Mucosa of descending colon (tissue), 3 donors: ENCODE results near the gene KCNK5. TPM values are rescaled to one million over a fixed set of nuclear protein-coding genes. Genes with fewer than 3 reads are reported as not detected.
A peak's percentile ranks its signal among the peaks of the same experiment; 100 is the strongest.

Source experiments
- ATAC-seq: fragments of 200-7000 bp; cut with Tn5 transposase; one replicate; pipeline ENCODE4 v1.9.1; 2020; ENCODE audit warnings: mild to moderate bottlenecking, moderate library complexity
- DNase-seq, 3 donors: peaks; one replicate each; pipeline ENCODE4 v3.0.0-alpha.2; 2020
- H3K36me3 ChIP-seq: fragments of 200-600 bp; one replicate; pipeline ENCODE4 v1.8.0; 2021; ENCODE audit warnings: low read depth, mild to moderate bottlenecking
- H3K4me1 ChIP-seq: fragments of 200-600 bp; one replicate; pipeline ENCODE4 v1.8.0; 2021; ENCODE audit warnings: low read depth, mild to moderate bottlenecking
- H3K4me3 ChIP-seq: fragments of 200-600 bp; one replicate; pipeline ENCODE4 v1.8.0; 2021; ENCODE audit warnings: mild to moderate bottlenecking
- H3K9me3 ChIP-seq: fragments of 200-600 bp; one replicate; pipeline ENCODE4 v1.8.0; 2021; ENCODE audit warnings: mild to moderate bottlenecking
- intact Hi-C, 2 donors: fragments of 100-400 bp; cut with DNase I in 1 of 2; cut with micrococcal nuclease in 1 of 2; formaldehyde crosslinking; loops; one replicate each; pipeline versions ENCODE4 v1.11.0 to v1.11.1; 2022; cut with DNase I, micrococcal nuclease
- total RNA-seq, 3 donors: library from RNA; stranded (reverse); fragmentation: NEBNext Ultra II Directional in 2 of 3; extraction: Animal tissue kit (Norgen Biotek cat#: 25700) in 2 of 3; gene quantifications; one replicate each; pipeline versions ENCODE4 v1.2.1 to v1.2.4, GENCODE V29; 2021 to 2023
- TF ChIP-seq, protein P1 (sequence below): fragments of 200-600 bp; IDR thresholded peaks from one replicate; pipeline ENCODE4 v1.8.0; 2022; ENCODE audit warnings: antibody characterized with exemption, mild to moderate bottlenecking
- donor health status: DM: no; HTN: no; CAD: no; lungs with moderate emphysema.
- donor health status: DM: no; HTN: no; CAD: no.
- donor health status: DM: no; HTN: yes; CAD: no.

The KCNK5 gene
- total RNA-seq, 3 donors from 2014 or later = 33.6 to 69.8 (median 42.7) TPM

DNA sequence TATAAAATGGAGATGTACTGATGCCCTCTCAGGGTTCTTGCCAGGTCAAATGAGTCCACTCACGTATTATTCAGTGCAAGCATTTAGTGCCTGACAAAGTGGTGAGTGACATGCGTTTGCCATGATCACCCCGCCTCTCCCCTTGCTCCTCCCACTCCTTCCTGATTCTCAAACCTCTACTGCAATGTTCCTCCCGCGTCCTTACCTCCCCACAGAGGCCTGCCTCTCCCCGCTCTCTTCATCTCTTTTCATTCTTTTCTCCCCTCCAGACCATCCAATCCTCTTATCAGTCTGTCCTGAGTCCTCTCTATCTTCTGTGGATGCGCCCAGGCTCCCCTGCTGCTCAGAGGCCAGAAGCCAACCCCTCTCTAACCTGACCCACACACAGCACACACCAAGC, 40.7 kb downstream of the KCNK5 start:
- Histone ChIP-seq H3K36me3 (no peaks in the 10 kb centered on the region), H3K4me3 (no peak overlapping the region), H3K4me1 (peaks cover 42% of the 10 kb centered on the region), H3K9me3 (no peaks in the 10 kb centered on the region)
- ATAC-seq (peak; percentile 48), DNase-seq (peak in 2 of 3 donors; percentile 60 to 76)
- TF ChIP-seq, protein P1, sequence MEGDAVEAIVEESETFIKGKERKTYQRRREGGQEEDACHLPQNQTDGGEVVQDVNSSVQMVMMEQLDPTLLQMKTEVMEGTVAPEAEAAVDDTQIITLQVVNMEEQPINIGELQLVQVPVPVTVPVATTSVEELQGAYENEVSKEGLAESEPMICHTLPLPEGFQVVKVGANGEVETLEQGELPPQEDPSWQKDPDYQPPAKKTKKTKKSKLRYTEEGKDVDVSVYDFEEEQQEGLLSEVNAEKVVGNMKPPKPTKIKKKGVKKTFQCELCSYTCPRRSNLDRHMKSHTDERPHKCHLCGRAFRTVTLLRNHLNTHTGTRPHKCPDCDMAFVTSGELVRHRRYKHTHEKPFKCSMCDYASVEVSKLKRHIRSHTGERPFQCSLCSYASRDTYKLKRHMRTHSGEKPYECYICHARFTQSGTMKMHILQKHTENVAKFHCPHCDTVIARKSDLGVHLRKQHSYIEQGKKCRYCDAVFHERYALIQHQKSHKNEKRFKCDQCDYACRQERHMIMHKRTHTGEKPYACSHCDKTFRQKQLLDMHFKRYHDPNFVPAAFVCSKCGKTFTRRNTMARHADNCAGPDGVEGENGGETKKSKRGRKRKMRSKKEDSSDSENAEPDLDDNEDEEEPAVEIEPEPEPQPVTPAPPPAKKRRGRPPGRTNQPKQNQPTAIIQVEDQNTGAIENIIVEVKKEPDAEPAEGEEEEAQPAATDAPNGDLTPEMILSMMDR = no peak
- intact Hi-C loops = no loop called here

DNA sequence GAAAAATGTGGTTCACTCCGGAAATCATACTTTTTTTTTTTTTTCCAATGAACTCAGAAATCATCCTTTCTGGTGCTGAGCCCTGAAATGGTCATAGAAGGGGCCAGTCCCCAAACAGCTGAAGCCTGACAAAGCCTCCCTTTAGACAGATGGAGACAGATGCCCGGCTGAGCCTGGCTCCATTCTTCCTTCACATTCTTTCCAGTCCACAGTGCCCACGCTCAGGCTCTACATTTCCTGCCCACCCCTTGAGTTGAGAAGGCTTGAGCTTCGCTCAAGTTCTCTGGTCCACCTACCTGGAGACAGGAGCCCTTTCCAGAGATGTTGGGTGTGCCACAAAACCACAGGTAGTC, 41.2 kb downstream of the KCNK5 start:
- DNase-seq = peak in 1 of 3 donors; percentile 32
- no peaks in the 10 kb centered on the region for H3K9me3 ChIP-seq
- H3K4me3 ChIP-seq = no peak overlapping the region
- H3K36me3 ChIP-seq = no peaks in the 10 kb centered on the region
- intact Hi-C loops = no loop called here
- TF ChIP-seq, protein P1 = no peak
- no peak for ATAC-seq
- peaks cover 43% of the 10 kb centered on the region for H3K4me1 ChIP-seq

DNA sequence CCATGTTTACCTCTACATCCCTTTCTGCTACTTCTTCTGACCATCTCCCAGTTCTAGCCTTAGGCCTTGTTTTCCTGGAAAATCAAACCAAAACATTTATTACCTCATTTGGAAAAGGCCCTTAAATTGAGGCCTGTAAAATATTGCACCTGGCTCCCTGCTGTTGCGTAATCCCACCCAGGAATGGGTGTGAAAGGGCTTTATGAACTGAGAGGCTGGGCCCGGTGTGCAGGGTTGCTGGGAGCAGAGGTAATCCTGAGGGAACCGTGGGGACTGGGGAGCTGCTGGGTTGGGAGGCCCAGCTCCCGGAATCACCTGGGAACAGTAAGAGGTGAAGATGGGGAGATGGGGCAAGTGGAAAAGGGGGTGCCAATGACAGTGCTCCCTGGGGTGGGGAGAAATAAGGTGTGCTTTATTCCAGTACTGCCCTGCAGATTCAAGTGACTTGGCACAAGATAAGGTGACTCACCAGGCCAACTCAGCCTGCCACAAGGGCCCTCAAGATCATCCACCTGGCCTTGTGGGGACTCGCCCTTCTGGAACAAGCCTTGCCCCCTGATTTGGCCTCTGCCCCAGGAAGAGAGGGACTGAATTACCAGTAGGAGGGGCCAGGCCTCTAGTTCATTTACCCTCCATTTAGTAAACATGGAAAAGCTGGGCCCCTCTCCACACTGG, 44.2 kb downstream of the KCNK5 start:
- Histone ChIP-seq H3K36me3 (no peaks in the 10 kb centered on the region), H3K9me3 (no peaks in the 10 kb centered on the region), H3K4me1 (peaks cover 43% of the 10 kb centered on the region), H3K4me3 (no peak overlapping the region)
- intact Hi-C loops = no loop called here
- ATAC-seq (peak; percentile 81), DNase-seq (peak; percentile 81 to 86 (median 81))
- TF ChIP-seq, protein P1 = no peak

DNA sequence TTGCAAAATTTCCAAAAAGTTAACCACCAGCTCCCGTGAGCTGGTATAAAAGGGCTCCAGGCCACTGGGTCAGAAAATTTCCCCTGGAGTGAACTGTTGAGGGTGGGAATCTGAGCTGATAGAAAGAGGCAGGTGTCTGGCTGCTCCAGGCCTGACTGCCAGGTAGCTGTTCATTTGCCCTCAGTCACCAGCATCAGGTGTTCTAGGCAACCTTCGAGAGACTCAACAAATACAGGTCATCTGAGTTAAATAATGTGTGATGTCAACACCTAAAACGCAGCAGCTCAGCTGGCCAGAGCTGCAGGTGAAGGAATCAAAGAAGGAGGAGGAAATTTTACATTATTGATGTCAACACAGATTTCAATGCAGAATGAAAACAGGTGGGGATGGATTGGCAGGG, 46.7 kb downstream of the KCNK5 start:
- DNase-seq (no peak), ATAC-seq (no peak)
- TF ChIP-seq, protein P1 = no peak
- H3K4me3 ChIP-seq = no peak overlapping the region
- H3K4me1 ChIP-seq = peaks cover 26% of the 10 kb centered on the region
- intact Hi-C loops = no loop called here
- H3K36me3 ChIP-seq = no peaks in the 10 kb centered on the region
- peaks cover under 1% of the 10 kb centered on the region for H3K9me3 ChIP-seq

DNA sequence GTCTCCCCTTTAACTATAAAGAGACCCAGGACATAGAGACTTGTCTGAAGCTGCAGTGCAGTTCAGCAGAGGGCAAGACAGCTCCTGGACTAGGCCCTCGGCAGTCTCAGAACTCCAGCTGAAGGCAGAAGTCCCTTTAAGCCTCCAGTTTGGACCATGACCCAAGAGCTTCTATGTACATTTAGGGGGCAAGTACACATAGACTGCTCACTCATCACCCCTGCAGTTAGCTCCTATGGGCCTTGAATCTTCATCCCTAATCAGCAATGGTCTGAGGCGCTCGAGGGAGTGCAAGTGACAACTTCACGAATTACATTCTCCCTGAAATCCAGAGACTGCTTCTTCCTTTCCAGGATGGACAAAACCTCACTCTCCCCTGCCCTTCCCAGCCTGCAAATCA, 47.4 kb downstream of the KCNK5 start:
- peaks cover 8% of the 10 kb centered on the region for H3K9me3 ChIP-seq
- no peak for ATAC-seq
- no peak overlapping the region for H3K4me3 ChIP-seq
- intact Hi-C loops = no loop called here
- TF ChIP-seq, protein P1 = no peak
- DNase-seq = no peak
- peaks cover 18% of the 10 kb centered on the region for H3K4me1 ChIP-seq
- H3K36me3 ChIP-seq = no peaks in the 10 kb centered on the region

DNA sequence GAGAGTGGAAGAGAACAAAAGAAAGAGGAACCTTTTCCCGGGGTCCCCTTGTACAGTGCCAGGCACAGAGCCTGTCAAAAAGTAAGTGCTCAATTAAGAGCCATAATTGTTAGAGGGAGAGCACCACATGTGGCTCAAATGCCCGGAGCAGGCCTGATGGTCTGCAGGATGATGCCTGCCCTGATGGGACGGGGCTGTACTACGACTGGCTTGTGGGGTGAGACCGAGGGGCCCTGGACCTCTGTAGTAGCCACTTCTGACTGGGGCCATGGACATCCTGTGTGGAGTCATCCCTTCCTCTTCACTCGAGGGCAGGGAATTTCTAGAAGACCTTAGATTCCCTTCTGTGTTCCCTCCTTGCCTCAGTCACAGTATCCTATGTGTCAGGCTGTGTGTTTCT, 47.9 kb downstream of the KCNK5 start:
- TF ChIP-seq, protein P1 = no peak
- no peaks in the 10 kb centered on the region for H3K36me3 ChIP-seq
- no peak overlapping the region for H3K4me3 ChIP-seq
- ATAC-seq (no peak), DNase-seq (no peak)
- intact Hi-C loops = no loop called here
- H3K4me1 ChIP-seq = peaks cover 13% of the 10 kb centered on the region
- peaks cover 9% of the 10 kb centered on the region for H3K9me3 ChIP-seq
